A549 (cell line): Measurements from ENCODE around the gene TLK1. TPM values are rescaled to one million over a fixed set of nuclear protein-coding genes. Genes with fewer than 3 reads are reported as not detected.

Source experiments
- ATAC-seq, 2 experiments: fragments of 200-7000 bp in 1 of 2; fragments of >200 bp in 1 of 2; cut with Nextera tagmentation in 1 of 2; cut with Tn5 transposase in 1 of 2; 3 replicates each; pipeline versions ENCODE4 v1.8.0 to v1.9.1; 2018 to 2020; ENCODE audit warnings: mild to moderate bottlenecking in 1 of 2, moderate library complexity in 1 of 2
- CTCF ChIA-PET: fragments of 300-600 bp; sonication (Branson Sonifier 250); formaldehyde crosslinking; extraction: SDS; loops from one replicate; lab custom pipeline; 2021; ENCODE audit warnings: antibody characterized with exemption, inconsistent platforms; lab: Yijun Ruan, JAX
- POLR2A ChIA-PET: fragments of 350-600 bp; formaldehyde crosslinking; extraction: SDS; loops from one replicate; lab custom pipeline; 2021; ENCODE audit warnings: antibody characterized with exemption, inconsistent platforms; lab: Yijun Ruan, JAX
- DNase-seq, 2 experiments: peaks; one replicate each; pipeline versions ENCODE4 v3.0.0 to v3.0.0-alpha.2; 2011 to 2016; ENCODE audit warnings: low read depth in 1 of 2, low spot score in 1 of 2
- FAIRE-seq: peaks from 2 replicates; lab custom pipeline; 2011; peaks lifted over from hg19 to GRCh38; lab: Jason Lieb, UNC
- H3K27ac ChIP-seq, 2 experiments: fragments of >200 bp; sonication (Bioruptor Twin); formaldehyde crosslinking; 3 replicates each; pipeline ENCODE4 v1.5.1; 2016 to 2017
- H3K4me1 ChIP-seq: fragments of >200 bp; sonication (Bioruptor Twin); formaldehyde crosslinking; 3 replicates; pipeline ENCODE4 v1.6.1; 2016
- H3K4me2 ChIP-seq: fragments of >200 bp; sonication (Bioruptor Twin); formaldehyde crosslinking; 3 replicates; pipeline ENCODE4 v1.6.1; 2016
- H3K4me3 ChIP-seq: fragments of >200 bp; sonication (Bioruptor Twin); formaldehyde crosslinking; 3 replicates; pipeline ENCODE4 v1.5.1; 2016
- H3K9me3 ChIP-seq: fragments of >200 bp; sonication (Bioruptor Twin); formaldehyde crosslinking; 3 replicates; pipeline ENCODE4 v1.6.1; 2016
- CBX2 ChIP-seq: fragments of 200-600 bp; sonication (generic); IDR thresholded peaks from 2 replicates; pipeline ENCODE4 v1.6.1; 2016; ENCODE audit warnings: low read depth, mild to moderate bottlenecking, borderline replicate concordance
- CBX8 ChIP-seq: fragments of 200-600 bp; sonication (generic); IDR thresholded peaks from 2 replicates; pipeline ENCODE4 v1.6.1; 2016
- CHD4 ChIP-seq: fragments of 200-600 bp; sonication (generic); IDR thresholded peaks from 2 replicates; pipeline ENCODE4 v1.6.1; 2016; ENCODE audit warnings: antibody characterized with exemption, mild to moderate bottlenecking, borderline replicate concordance
- FOSL2 ChIP-seq, 2 experiments: fragments of 450-650 bp in 1 of 2; fragments of >200 bp in 1 of 2; sonication (Bioruptor Twin) in 1 of 2; formaldehyde crosslinking; IDR thresholded peaks; 2 replicates each; pipeline versions ENCODE4 v1.5.0 to v1.6.1; 2016 to 2020; ENCODE audit warnings: mild to moderate bottlenecking in 1 of 2, moderate library complexity in 1 of 2
- GATA3 ChIP-seq: IDR thresholded peaks from 2 replicates; pipeline ENCODE4 v1.6.1; 2012; ENCODE audit warnings: borderline replicate concordance
- HDAC2 ChIP-seq: fragments of 200-600 bp; sonication (generic); IDR thresholded peaks from 2 replicates; pipeline ENCODE4 v1.6.1; 2016
- HOXB13 ChIP-seq: fragments of 250-450 bp; sonication (Bioruptor Pico); IDR thresholded peaks from 2 replicates; pipeline ENCODE4 v1.5.0; 2020; ENCODE audit warnings: low read depth, mild to moderate bottlenecking, moderate library complexity
- JUN ChIP-seq, 2 experiments: fragments of >200 bp; sonication (Bioruptor Twin); formaldehyde crosslinking; IDR thresholded peaks; 2 replicates in 1 of 2; 3 replicates in 1 of 2; pipeline ENCODE4 v1.6.1; 2016 to 2017
- KDM1A ChIP-seq: fragments of 200-600 bp; sonication (generic); IDR thresholded peaks from 2 replicates; pipeline ENCODE4 v1.6.1; 2016; ENCODE audit warnings: low read depth, mild to moderate bottlenecking
- KDM5A ChIP-seq: fragments of 200-600 bp; sonication (generic); IDR thresholded peaks from 2 replicates; pipeline ENCODE4 v1.6.1; 2016; ENCODE audit warnings: antibody characterized with exemption, mild to moderate bottlenecking
- NFE2L2 ChIP-seq: fragments of 150-350 bp; conservative IDR thresholded peaks from 2 replicates; pipeline ENCODE4 v1.6.1; 2014; ENCODE audit warnings: low read length
- NPAS2 ChIP-seq: fragments of 250-450 bp; sonication (Bioruptor Pico); IDR thresholded peaks from 2 replicates; pipeline ENCODE4 v1.8.0; 2022; ENCODE audit warnings: mild to moderate bottlenecking, moderate library complexity, borderline replicate concordance
- PHF8 ChIP-seq: fragments of 200-600 bp; sonication (generic); IDR thresholded peaks from 2 replicates; pipeline ENCODE4 v1.6.1; 2016; ENCODE audit warnings: low read depth, mild to moderate bottlenecking, antibody characterized with exemption, moderate library complexity, borderline replicate concordance
- POLR2A ChIP-seq: IDR thresholded peaks from 2 replicates; pipeline ENCODE4 v1.6.1; 2012; ENCODE audit warnings: mild to moderate bottlenecking, low read length
- RAD21 ChIP-seq, 2 experiments: fragments of >200 bp in 1 of 2; sonication (Bioruptor Twin) in 1 of 2; formaldehyde crosslinking in 1 of 2; IDR thresholded peaks in 1 of 2; conservative IDR thresholded peaks in 1 of 2; 2 replicates in 1 of 2; 3 replicates in 1 of 2; pipeline ENCODE4 v1.6.1; 2012 to 2018; ENCODE audit warnings: inconsistent platforms in 1 of 2
- RCOR1 ChIP-seq: fragments of 150-350 bp; IDR thresholded peaks from 2 replicates; pipeline ENCODE4 v1.6.1; 2014; ENCODE audit warnings: antibody characterized with exemption, low read length, low read depth
- RNF2 ChIP-seq: fragments of 200-600 bp; sonication (generic); IDR thresholded peaks from 2 replicates; pipeline ENCODE4 v1.6.1; 2016; ENCODE audit warnings: low read depth, mild to moderate bottlenecking, antibody characterized with exemption, moderate library complexity, borderline replicate concordance
- SREBF2 ChIP-seq: fragments of 450-650 bp; IDR thresholded peaks from 2 replicates; pipeline ENCODE4 v1.6.1; 2014; ENCODE audit warnings: mild to moderate bottlenecking, moderate library complexity
- ZC3H11A ChIP-seq: fragments of 450-650 bp; IDR thresholded peaks from 2 replicates; pipeline ENCODE4 v1.6.1; 2014; ENCODE audit warnings: antibody characterized with exemption, mild to moderate bottlenecking
- WGBS: methylation state at CpG from one replicate; pipeline ENCODE4 v1.1.6; 2017; ENCODE audit errors: missing lambda C conversion rate; 5-methylcytosine and 5-hydroxymethylcytosine counted together
- polyA plus RNA-seq, 4 experiments: library from polyadenylated mRNA; depleted of rRNA in 3 of 4; stranded (reverse); fragments of >200 nt; fragmentation: RNase III in 1 of 4; extraction: RNeasy Plus Mini Kit Qiagen cat#74134 plus additional on column Dnase treatment in 1 of 4; gene quantifications; 2 replicates in 3 of 4; 3 replicates in 1 of 4; pipeline ENCODE4 v1.2.3, GENCODE V29; 2011 to 2017
- TF ChIP-seq, protein P1 (sequence below): fragments of >200 bp; sonication (Bioruptor Twin); formaldehyde crosslinking; IDR thresholded peaks from 2 replicates; pipeline ENCODE4 v1.6.1; 2016
- TF ChIP-seq, protein P2 (sequence below): IDR thresholded peaks from 2 replicates; pipeline ENCODE4 v1.6.1; 2012
- TF ChIP-seq, protein P3 (sequence below): fragments of >200 bp; sonication (Bioruptor Twin); formaldehyde crosslinking; IDR thresholded peaks from 3 replicates; pipeline ENCODE4 v1.6.1; 2016
- TF ChIP-seq, protein P4 (sequence below): fragments of 450-650 bp; IDR thresholded peaks from 2 replicates; pipeline ENCODE4 v1.6.1; 2014; ENCODE audit warnings: antibody characterized with exemption
- TF ChIP-seq, protein P5 (sequence below): fragments of 200-600 bp; sonication (generic); IDR thresholded peaks from 2 replicates; pipeline ENCODE4 v1.6.1; 2016; ENCODE audit warnings: antibody characterized with exemption, mild to moderate bottlenecking, moderate library complexity

The TLK1 gene
- polyA plus RNA-seq, 2 of the 4 experiments (the other 2 are of a cell fraction) = 16.9 to 28.9 TPM

DNA sequence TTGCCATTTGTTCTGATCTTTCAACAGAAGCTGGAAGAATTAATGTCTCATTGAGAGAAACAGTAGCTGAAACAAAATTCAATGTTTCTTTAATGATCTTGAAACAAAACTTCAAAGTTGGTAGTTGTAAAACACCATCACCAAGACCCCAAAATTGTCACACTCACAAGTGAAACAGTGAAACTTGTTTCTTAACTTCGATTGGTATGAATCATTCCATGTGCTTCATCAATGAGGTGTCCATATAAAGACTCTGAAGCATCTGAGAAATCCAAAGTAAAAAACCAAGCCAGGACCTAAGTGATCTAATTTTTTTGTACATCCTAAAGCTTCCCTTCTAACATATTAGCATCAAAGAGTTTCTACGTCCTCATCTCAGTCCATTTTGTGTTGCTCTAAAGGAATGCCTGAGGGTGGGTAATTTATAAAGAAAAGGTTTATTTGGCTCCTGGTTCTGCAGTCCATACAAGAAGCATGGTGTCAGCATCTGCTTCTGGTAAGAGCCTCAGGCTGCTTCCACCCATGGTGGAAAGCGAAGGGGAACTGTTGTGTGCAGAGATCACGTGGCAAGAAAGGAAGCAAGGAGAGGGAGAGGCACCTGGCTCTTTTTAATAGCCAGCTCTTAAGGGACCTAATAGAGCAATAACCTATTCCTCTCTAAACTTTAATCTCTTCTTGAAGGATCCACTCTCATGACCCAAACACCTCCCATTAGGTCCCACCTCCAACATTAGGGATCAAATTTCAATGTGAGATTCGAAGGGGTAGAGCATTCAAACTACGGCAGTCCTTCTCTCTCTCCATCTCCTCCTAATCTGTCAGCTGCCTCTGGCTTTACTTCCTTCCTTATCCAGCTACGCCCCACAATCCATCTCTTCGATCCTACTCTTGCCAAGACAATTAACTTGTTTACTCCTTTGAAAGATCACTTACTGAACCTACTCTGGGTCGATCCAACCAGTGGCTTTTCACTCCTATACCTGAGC lies 20.7 kb upstream of the TLK1 start:
- ATAC-seq = no peak
- Histone ChIP-seq H3K4me1 (peaks cover 12% of the 10 kb centered on the region; the same call in 2 of the 3 replicates), H3K27ac (no peak overlapping the region)
- TF ChIP-seq POLR2A (no peak), RNF2 (no peak), KDM1A (no peak), KDM5A (no peak), CHD4 (no peak)
- TF ChIP-seq, protein P1, sequence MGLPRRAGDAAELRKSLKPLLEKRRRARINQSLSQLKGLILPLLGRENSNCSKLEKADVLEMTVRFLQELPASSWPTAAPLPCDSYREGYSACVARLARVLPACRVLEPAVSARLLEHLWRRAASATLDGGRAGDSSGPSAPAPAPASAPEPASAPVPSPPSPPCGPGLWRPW = no peak
- TF ChIP-seq, protein P2, sequence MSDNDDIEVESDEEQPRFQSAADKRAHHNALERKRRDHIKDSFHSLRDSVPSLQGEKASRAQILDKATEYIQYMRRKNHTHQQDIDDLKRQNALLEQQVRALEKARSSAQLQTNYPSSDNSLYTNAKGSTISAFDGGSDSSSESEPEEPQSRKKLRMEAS = no peak
- TF ChIP-seq, protein P3, sequence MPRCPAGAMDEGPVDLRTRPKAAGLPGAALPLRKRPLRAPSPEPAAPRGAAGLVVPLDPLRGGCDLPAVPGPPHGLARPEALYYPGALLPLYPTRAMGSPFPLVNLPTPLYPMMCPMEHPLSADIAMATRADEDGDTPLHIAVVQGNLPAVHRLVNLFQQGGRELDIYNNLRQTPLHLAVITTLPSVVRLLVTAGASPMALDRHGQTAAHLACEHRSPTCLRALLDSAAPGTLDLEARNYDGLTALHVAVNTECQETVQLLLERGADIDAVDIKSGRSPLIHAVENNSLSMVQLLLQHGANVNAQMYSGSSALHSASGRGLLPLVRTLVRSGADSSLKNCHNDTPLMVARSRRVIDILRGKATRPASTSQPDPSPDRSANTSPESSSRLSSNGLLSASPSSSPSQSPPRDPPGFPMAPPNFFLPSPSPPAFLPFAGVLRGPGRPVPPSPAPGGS = no peak
- TF ChIP-seq, all 56 proteins: peak for 0
- H3K4me2 ChIP-seq = no peak overlapping the region
- CTCF ChIA-PET = interaction anchor here (0.7 kb wide), 1 partner anchor 207 kb away, joined by 3 read pairs; no protein-coding TSS in a partner anchor
- H3K4me3 ChIP-seq = no peak overlapping the region
- POLR2A ChIA-PET = no interaction called here
- WGBS = 64% methylated on average over 9 of the region's 9 CpGs
- no peak for DNase-seq
- FAIRE-seq = no peak
- H3K9me3 ChIP-seq = no peaks in the 10 kb centered on the region

DNA sequence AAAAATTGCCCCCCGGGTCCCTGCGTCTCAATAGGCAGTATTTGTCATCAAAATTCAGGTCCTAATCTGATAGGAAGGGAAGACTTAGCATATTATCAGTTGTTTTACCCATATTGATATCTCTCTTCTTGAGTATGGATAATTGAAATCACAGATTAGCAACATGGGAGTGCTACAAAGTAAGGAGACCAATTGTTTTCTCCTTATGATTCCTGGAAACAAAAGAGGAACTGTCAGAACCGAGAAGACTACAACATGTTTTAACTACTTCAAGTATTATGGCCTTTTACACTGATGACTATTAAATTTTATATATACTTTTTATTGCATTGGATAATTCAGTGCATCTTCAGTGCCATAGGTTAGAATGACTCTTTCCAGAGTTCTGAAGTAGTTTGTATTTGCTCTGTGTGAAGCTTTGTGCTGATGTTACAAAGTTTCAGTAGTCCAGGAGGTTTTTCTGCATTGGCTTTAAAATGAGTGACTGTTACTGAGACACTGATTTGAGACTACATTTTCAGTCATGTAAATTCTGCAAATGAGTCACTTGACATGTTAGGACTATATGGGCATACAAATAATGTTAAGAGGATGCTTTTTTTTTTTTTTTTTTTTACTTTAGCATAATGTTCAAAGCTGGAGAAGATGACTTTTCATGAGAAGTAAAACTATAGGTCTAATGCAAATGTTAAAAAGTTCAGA lies 19.7 kb upstream of the TLK1 start:
- Histone ChIP-seq H3K9me3 (no peaks in the 10 kb centered on the region), H3K4me1 (peaks cover 3% of the 10 kb centered on the region; the same call in 1 of the 3 replicates), H3K27ac (no peak overlapping the region), H3K4me2 (no peak overlapping the region), H3K4me3 (no peak overlapping the region)
- ATAC-seq (no peak), DNase-seq (no peak), FAIRE-seq (no peak)
- WGBS = 76% methylated on average over 3 of the region's 3 CpGs
- TF ChIP-seq, protein P4, sequence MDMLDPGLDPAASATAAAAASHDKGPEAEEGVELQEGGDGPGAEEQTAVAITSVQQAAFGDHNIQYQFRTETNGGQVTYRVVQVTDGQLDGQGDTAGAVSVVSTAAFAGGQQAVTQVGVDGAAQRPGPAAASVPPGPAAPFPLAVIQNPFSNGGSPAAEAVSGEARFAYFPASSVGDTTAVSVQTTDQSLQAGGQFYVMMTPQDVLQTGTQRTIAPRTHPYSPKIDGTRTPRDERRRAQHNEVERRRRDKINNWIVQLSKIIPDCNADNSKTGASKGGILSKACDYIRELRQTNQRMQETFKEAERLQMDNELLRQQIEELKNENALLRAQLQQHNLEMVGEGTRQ = no peak
- no peak for TF ChIP-seq RCOR1
- TF ChIP-seq HDAC2 = no peak
- no peak for TF ChIP-seq HOXB13 (CRISPR knock-in tag)
- no peak for TF ChIP-seq CBX8
- TF ChIP-seq NPAS2 = no peak
- no peak for TF ChIP-seq NFE2L2
- no peak for TF ChIP-seq CBX2
- TF ChIP-seq, protein P5, sequence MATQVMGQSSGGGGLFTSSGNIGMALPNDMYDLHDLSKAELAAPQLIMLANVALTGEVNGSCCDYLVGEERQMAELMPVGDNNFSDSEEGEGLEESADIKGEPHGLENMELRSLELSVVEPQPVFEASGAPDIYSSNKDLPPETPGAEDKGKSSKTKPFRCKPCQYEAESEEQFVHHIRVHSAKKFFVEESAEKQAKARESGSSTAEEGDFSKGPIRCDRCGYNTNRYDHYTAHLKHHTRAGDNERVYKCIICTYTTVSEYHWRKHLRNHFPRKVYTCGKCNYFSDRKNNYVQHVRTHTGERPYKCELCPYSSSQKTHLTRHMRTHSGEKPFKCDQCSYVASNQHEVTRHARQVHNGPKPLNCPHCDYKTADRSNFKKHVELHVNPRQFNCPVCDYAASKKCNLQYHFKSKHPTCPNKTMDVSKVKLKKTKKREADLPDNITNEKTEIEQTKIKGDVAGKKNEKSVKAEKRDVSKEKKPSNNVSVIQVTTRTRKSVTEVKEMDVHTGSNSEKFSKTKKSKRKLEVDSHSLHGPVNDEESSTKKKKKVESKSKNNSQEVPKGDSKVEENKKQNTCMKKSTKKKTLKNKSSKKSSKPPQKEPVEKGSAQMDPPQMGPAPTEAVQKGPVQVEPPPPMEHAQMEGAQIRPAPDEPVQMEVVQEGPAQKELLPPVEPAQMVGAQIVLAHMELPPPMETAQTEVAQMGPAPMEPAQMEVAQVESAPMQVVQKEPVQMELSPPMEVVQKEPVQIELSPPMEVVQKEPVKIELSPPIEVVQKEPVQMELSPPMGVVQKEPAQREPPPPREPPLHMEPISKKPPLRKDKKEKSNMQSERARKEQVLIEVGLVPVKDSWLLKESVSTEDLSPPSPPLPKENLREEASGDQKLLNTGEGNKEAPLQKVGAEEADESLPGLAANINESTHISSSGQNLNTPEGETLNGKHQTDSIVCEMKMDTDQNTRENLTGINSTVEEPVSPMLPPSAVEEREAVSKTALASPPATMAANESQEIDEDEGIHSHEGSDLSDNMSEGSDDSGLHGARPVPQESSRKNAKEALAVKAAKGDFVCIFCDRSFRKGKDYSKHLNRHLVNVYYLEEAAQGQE = no peak
- TF ChIP-seq, protein P2 = no peak
- no peak for TF ChIP-seq PHF8
- TF ChIP-seq SREBF2 = no peak
- no peak for TF ChIP-seq RNF2
- TF ChIP-seq JUN (IDR thresholded peaks at IDR 0.05) = no peak
- no peak for TF ChIP-seq FOSL2 (IDR thresholded peaks at IDR 0.05)
- TF ChIP-seq FOSL2 (CRISPR knock-in tag; IDR thresholded peaks at IDR 0.05) = no peak
- no peak for TF ChIP-seq RAD21 (conservative IDR thresholded peaks at IDR 0.05 in 1 of 2, IDR thresholded peaks at IDR 0.05 in 1 of 2)
- TF ChIP-seq GATA3 = no peak
- TF ChIP-seq ZC3H11A = no peak
- POLR2A ChIA-PET = interaction anchor here (0.7 kb wide), 1 partner anchor 65 kb away, joined by 8 read pairs; no protein-coding TSS in a partner anchor
- CTCF ChIA-PET = interaction anchor here (0.6 to 0.7 kb wide), 3 partner anchors 20 to 1383 kb away, joined by 3 to 4 read pairs (median 3); partner anchors contain the start of gene TLK1
